ENCODE results near the gene RUFY2.
"Not testable (repeated sequence)": the region's sequence is repeated elsewhere in the genome, so short reads cannot be mapped to it uniquely, and the experiment has no call there.

RUFY2 gene

GRCh38 chr10:68327889-68328786 lies 78.9 kb downstream of the RUFY2 start:
- peak; percentile 40 for DNase-seq (ENCODE audit: low read depth, low spot score)

- not testable (repeated sequence) for DNase-seq (ENCODE audit: low read depth, low spot score)
Measured at GRCh38 chr10:68324396-68324795, 82.7 kb downstream of the RUFY2 start.

- no peak for DNase-seq (ENCODE audit: low read depth, low spot score)
Measured at GRCh38 chr10:68318331-68319059, 88.6 kb downstream of the RUFY2 start.

GRCh38 chr10:68315582-68315981 lies 91.5 kb downstream of the RUFY2 start:
- no peak for DNase-seq (ENCODE audit: low read depth, low spot score)

- not testable (repeated sequence) for DNase-seq (ENCODE audit: low read depth, low spot score)
Measured at GRCh38 chr10:68314930-68315329, 92.1 kb downstream of the RUFY2 start.

- no peak for DNase-seq (ENCODE audit: low read depth, low spot score)
Measured at GRCh38 chr10:68310531-68310930, 96.5 kb downstream of the RUFY2 start.

GRCh38 chr10:68305854-68306253 lies 101.2 kb downstream of the RUFY2 start:
- DNase-seq (ENCODE audit: low read depth, low spot score): no peak

- DNase-seq (ENCODE audit: low read depth, low spot score): no peak
Measured at GRCh38 chr10:68303849-68304412, 103.1 kb downstream of the RUFY2 start.

GRCh38 chr10:68302871-68303270 lies 104.2 kb downstream of the RUFY2 start:
- no peak for DNase-seq (ENCODE audit: low read depth, low spot score)

- no peak for DNase-seq (ENCODE audit: low read depth, low spot score)
Measured at GRCh38 chr10:68302503-68302823, 104.6 kb downstream of the RUFY2 start.

GRCh38 chr10:68301790-68302502 lies 105.1 kb downstream of the RUFY2 start:
- no peak for DNase-seq (ENCODE audit: low read depth, low spot score)

GRCh38 chr10:68301301-68301700 lies 105.8 kb downstream of the RUFY2 start:
- no peak for DNase-seq (ENCODE audit: low read depth, low spot score)

GRCh38 chr10:68296843-68297663 lies 110.0 kb downstream of the RUFY2 start:
- DNase-seq (ENCODE audit: low read depth, low spot score): no peak

Data from ELF-1 (cell line).